Activated T-helper 1 cell treated with Interleukin-2 at 50 U/mL for 16 hours (primary cell): ENCODE data around the gene GLMN.
"Not testable (repeated sequence)": the region's sequence is repeated elsewhere in the genome, so short reads cannot be mapped to it uniquely, and the experiment has no call there.

ENCODE experiments used
- DNase-seq: peaks from one replicate; pipeline ENCODE4 v3.0.0-alpha.2; 2020; ENCODE audit warnings: low read depth

GLMN gene

GRCh38 chr1:92298213-92298572 is 594 bp downstream of the GLMN start:
- DNase-seq: no peak

- no peak for DNase-seq
Observed at GRCh38 chr1:92291372-92291999, 7.3 kb downstream of the GLMN start.

GRCh38 chr1:92281411-92281810 is 17.4 kb downstream of the GLMN start:
- not testable (repeated sequence) for DNase-seq

DNA sequence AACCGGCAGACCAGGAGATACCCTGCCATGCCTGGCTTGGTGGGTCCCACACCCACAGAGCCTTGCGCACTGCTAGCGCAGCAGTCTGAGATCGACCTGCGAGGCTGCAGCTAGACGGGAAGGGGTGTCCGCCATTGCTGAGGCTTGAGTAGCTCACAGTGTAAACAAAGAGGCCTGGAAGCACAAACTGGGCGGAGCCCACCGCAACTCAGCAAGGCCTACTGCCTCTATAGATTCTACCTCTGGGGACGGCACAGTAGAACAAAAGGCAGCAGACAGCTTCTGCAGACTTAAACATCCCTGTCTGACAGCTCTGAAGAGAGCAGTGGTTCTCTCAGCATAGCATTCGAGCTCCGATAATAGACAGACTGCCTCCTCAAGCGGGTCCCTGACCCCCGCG is 19.0 kb downstream of the GLMN start:
- DNase-seq: not testable (repeated sequence)

- no peak for DNase-seq
Observed at GRCh38 chr1:92277105-92277723, 21.6 kb downstream of the GLMN start.

GRCh38 chr1:92276082-92276481 is 22.7 kb downstream of the GLMN start:
- DNase-seq: no peak

- no peak for DNase-seq
Observed at GRCh38 chr1:92274939-92275338, 23.8 kb downstream of the GLMN start.

- no peak for DNase-seq
Observed at GRCh38 chr1:92273039-92273438, 25.7 kb downstream of the GLMN start.

GRCh38 chr1:92262516-92262915 is 36.3 kb downstream of the GLMN start:
- DNase-seq: no peak

DNA sequence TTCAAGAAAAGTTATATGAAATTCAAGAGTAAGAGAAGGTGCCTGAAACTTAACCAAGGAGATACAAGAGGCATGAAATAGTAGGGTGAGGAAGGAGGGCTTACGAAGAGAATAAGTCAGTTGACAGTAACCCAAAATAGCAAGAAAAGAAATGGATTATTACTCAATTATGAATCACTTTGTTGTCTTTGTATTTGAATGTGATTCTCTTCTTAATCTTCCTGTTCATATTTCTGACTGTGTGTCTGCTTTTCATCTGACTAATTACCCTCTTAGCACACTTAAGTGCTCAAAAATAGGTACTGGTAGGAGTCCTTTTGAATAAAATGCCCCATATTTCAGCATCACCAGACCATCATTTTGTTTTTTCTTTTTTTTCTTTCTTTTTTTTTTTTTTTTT is 39.4 kb downstream of the GLMN start:
- no peak for DNase-seq

DNA sequence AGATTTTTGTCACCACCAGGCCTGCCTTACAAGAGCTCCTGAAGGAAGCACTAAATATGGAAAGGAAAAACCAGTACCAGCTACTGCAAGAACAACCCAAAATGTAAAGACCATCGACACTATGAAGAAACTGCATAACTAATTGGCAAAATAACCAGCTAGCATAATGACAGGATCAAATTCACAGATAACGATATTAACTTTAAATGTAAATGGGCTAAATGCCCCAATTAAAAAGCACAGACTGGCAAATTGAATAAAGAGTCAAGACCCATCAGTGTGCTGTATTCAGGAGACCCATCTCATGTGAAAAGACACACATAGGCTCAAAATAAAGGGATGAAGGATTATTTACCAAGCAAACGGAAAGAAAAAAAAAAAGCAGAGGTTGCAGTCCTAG is 44.1 kb downstream of the GLMN start:
- not testable (repeated sequence) for DNase-seq

DNA sequence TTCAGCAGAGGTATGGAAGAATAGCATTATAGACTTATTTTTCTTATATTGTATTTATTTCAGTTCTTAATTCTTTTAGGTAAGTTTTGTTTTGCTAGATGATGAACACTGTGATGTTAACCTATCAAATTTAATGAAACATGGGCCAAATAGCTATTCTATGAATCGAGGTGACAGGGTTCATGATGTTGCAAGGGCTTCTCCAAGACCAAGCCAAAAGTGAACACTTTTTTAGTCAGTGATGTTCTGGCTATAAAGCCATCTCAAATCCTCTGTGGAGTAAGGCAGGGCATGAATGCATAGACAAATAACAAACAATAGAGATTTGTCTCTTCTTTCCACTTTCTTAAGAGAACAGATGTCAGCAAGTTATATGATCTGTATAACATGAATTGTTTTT is 54.4 kb downstream of the GLMN start:
- no peak for DNase-seq

GRCh38 chr1:92240034-92240433 is 58.8 kb downstream of the GLMN start:
- no peak for DNase-seq

DNA sequence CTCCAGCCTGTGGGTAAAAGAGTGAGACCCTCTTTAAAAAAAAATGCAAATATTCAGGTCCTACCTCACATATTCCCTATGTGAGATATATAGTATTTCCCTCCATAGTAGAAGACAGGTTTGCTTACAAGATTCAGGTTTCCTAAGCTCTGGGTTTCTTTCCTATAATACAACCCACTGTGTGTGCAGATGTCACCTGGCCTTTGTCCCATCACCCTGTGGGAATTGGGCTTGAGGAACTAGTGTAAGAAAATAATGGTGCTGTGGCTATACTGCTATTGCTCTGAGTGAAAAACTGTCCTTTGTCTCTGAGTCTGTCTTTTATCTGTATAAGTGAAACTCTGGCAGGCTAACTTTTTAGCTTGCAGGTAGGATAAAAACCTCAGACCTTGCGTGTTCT is 68.1 kb downstream of the GLMN start:
- DNase-seq: no peak

DNA sequence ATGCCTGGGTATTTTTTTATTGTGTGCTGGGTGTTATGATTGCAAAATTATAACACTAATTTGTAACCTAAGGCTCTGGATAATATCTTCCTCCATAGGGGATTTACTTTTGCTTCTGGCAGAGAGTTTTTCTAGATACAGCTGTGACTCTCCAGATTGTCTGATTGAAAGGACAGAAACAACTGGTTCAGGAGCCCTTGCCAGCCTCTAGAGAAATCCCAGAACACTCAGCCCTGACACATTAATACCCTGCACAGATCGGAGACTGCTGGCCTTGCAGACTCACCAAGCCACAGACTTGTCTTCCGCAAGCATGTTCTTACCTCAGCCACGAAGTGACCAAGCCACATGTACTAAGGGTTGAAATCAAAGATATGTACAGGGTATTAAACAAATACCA is 70.4 kb downstream of the GLMN start:
- no peak for DNase-seq

GRCh38 chr1:92219028-92219427 is 79.8 kb downstream of the GLMN start:
- DNase-seq: no peak

- DNase-seq: no peak
Observed at GRCh38 chr1:92218559-92218958, 80.2 kb downstream of the GLMN start.

- DNase-seq: no peak
Observed at GRCh38 chr1:92217721-92218120, 81.1 kb downstream of the GLMN start, which contains the start of gene C1orf146. TSS of gene C1orf146 (plus strand) at chr1:92217915. CDS start at chr1:92231421, 13,506 bp downstream.

- no peak for DNase-seq
Observed at GRCh38 chr1:92211166-92211565, 87.6 kb downstream of the GLMN start.

DNA sequence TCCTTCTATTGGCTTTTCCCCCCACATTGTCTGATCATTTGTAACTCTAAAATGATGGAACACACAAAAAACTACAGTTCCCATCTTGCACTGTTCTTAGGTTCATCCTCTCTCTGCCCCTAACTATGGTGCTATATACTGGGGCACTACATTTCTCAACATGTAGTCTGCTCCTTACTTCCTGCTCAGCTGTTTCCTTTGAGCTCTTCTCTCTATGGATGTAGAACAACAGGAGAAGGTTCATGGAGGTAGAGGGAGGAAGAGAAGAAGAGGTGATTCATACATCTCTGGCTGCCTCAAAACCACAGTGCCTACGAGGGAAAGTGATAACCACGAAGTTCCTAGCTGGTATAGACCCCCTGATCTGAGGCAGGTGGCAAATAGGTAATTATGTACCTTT is 88.1 kb downstream of the GLMN start:
- no peak for DNase-seq

DNA sequence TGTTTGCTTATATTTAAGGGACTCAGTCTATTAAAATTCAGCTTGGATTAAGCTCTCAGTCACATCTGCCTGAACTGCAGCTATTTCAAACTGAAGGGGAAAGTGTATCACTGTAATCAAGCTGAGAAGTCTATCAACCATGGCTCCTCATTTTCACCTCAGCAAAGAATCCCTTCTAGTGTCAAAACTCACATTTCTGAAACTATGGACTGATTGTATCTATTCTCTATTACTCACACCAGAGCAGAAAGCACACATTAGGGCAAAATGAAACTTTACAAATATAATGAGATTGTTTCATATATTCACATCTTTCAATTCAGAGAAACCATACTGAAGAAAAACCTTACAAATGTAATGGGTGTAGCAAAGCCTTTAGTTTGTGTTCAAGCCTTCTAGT is 95.7 kb downstream of the GLMN start:
- no peak for DNase-seq

DNA sequence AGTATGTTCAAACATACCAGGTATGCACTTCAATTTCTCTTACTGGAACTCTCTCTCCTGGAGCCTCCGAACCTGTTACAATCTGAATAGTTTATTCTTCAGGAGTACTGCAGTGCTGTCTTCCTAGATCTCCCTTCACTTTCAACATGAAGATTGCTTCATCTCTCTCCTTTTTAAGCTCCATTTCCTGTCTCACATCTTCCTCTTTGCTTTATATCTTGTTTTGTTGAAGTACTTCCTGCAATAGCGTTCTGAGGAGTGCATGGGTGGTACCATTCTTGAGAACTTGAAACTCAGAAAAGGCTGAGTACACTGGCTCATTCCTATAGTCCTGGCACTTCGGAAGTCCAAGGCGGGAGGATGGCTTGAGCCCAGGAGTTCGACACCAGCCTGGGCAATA is 96.8 kb downstream of the GLMN start:
- no peak for DNase-seq
